Endothelial cell of umbilical vein (primary cell): ENCODE results near the gene PPIP5K1. TPM values are rescaled to one million over a fixed set of nuclear protein-coding genes. Genes with fewer than 3 reads are reported as not detected.

Experiments
- BruUV-seq: library from RNA; stranded (reverse); fragments of 400-500 nt; replicated peaks from 2 replicates; lab custom pipeline; 2021; lab: Mats Ljungman, UMichigan
- CTCF ChIA-PET: fragments of 300-600, 350-600 bp; sonication (Branson Sonifier 250); formaldehyde crosslinking; loops from one replicate; lab custom pipeline; 2021; ENCODE audit warnings: antibody characterized with exemption, inconsistent platforms; lab: Charles Lee
- POLR2A ChIA-PET: fragments of 300-600, 350-600 bp; sonication (Branson Sonifier 250); formaldehyde crosslinking; loops from one replicate; lab custom pipeline; 2021; ENCODE audit warnings: antibody characterized with exemption, inconsistent platforms; lab: Charles Lee
- DNase-seq: peaks from one replicate; pipeline ENCODE4 v3.0.0-alpha.2; 2011; ENCODE audit warnings: low read depth, low spot score
- FAIRE-seq: peaks from 2 replicates; lab custom pipeline; 2011; peaks lifted over from hg19 to GRCh38; lab: Jason Lieb, UNC
- H2AFZ ChIP-seq: 2 replicates; pipeline ENCODE4 v1.6.0; 2012; ENCODE audit warnings: low read depth, low read length, control low read depth, inconsistent platforms
- H3K27ac ChIP-seq: 2 replicates; pipeline ENCODE4 v1.5.1; 2011; ENCODE audit warnings: low read depth, mild to moderate bottlenecking, control low read depth, low read length, moderate library complexity; ENCODE audit not compliant: insufficient read depth
- H3K27me3 ChIP-seq, 2 experiments: 2 replicates each; pipeline versions ENCODE4 v1.6.0 to v1.6.1; 2011; ENCODE audit warnings: low read length in 2 of 2, mixed read lengths in 1 of 2; ENCODE audit not compliant: control insufficient read depth in 2 of 2, insufficient read depth in 2 of 2
- H3K36me3 ChIP-seq, 2 experiments: 2 replicates in 1 of 2; 3 replicates in 1 of 2; pipeline ENCODE4 v1.5.1; 2011; ENCODE audit warnings: low read length in 2 of 2, mild to moderate bottlenecking in 1 of 2, moderate library complexity in 1 of 2; ENCODE audit not compliant: control insufficient read depth in 2 of 2, insufficient read depth in 2 of 2; ENCODE audit errors: extremely low read depth in 1 of 2
- H3K4me1 ChIP-seq: 3 replicates; pipeline ENCODE4 v1.5.1; 2011; ENCODE audit warnings: mild to moderate bottlenecking, low read length; ENCODE audit not compliant: control insufficient read depth, insufficient read depth; ENCODE audit errors: extremely low read depth
- H3K4me2 ChIP-seq: 2 replicates; pipeline ENCODE4 v1.6.1; 2011; ENCODE audit warnings: low read length, control low read depth, mixed read lengths; ENCODE audit not compliant: insufficient read depth
- H3K4me3 ChIP-seq, 3 experiments: fragments of 200-600 bp in 1 of 3; sonication (generic), shearing (Covaris generic) in 1 of 3; replicated peaks in 1 of 3; 2 replicates each; pipeline ENCODE4 v1.5.1; 2011 to 2016; ENCODE audit warnings: control low read depth in 3 of 3, low read length in 3 of 3, mild to moderate bottlenecking in 2 of 3, inconsistent platforms in 1 of 3, low read depth in 1 of 3, moderate library complexity in 1 of 3; ENCODE audit not compliant: insufficient read depth in 1 of 3
- H3K79me2 ChIP-seq: 2 replicates; pipeline ENCODE4 v1.6.0; 2012; ENCODE audit warnings: low read length, inconsistent platforms; ENCODE audit not compliant: control insufficient read depth, insufficient read depth
- H3K9ac ChIP-seq: replicated peaks from 2 replicates; pipeline ENCODE3; 2011; ENCODE audit warnings: low read length, control low read depth; ENCODE audit not compliant: insufficient read depth; ENCODE audit errors: extremely low read depth
- H3K9me1 ChIP-seq: replicated peaks from 3 replicates; pipeline ENCODE4 v1.6.0; 2011; ENCODE audit warnings: mild to moderate bottlenecking, low read length; ENCODE audit not compliant: control insufficient read depth, insufficient read depth; ENCODE audit errors: extremely low read depth
- H3K9me3 ChIP-seq: replicated peaks from 2 replicates; pipeline ENCODE4 v1.5.1; 2012; ENCODE audit warnings: low read length, inconsistent platforms; ENCODE audit not compliant: control insufficient read depth, insufficient read depth
- H4K20me1 ChIP-seq: replicated peaks from 2 replicates; pipeline ENCODE3; 2011; ENCODE audit warnings: mild to moderate bottlenecking, low read length; ENCODE audit not compliant: control insufficient read depth, insufficient read depth; ENCODE audit errors: extremely low read depth
- CTCF ChIP-seq, 2 donors: IDR thresholded peaks; 1 replicate in 1 of 2; 2 replicates in 1 of 2; pipeline ENCODE4 v1.5.1; 2011; ENCODE audit warnings: low read length in 2 of 2, mild to moderate bottlenecking in 2 of 2, moderate library complexity in 2 of 2, control low read depth in 1 of 2, inconsistent platforms in 1 of 2, low read depth in 1 of 2; ENCODE audit not compliant: insufficient read depth in 1 of 2; ENCODE audit errors: extremely low read depth in 1 of 2
- EZH2 ChIP-seq: IDR thresholded peaks from 2 replicates; pipeline ENCODE4 v1.6.1; 2012; ENCODE audit warnings: borderline replicate concordance, low read depth, mild to moderate bottlenecking, moderate library complexity, low read length, inconsistent platforms; ENCODE audit not compliant: severe bottlenecking
- FOS ChIP-seq: IDR thresholded peaks from 2 replicates; pipeline ENCODE4 v1.6.1; 2011; ENCODE audit warnings: mild to moderate bottlenecking, low read length, moderate library complexity, borderline replicate concordance; ENCODE audit not compliant: insufficient read depth
- GATA2 ChIP-seq: IDR thresholded peaks from 2 replicates; pipeline ENCODE4 v1.7.0; 2011; ENCODE audit warnings: low read depth, mild to moderate bottlenecking, moderate library complexity, mixed read lengths, low read length; ENCODE audit not compliant: insufficient read length, insufficient read depth
- JUN ChIP-seq: IDR thresholded peaks from 2 replicates; pipeline ENCODE4 v1.6.1; 2011; ENCODE audit warnings: borderline replicate concordance, low read depth; ENCODE audit not compliant: insufficient read length, insufficient read depth
- MAX ChIP-seq: IDR thresholded peaks from 2 replicates; pipeline ENCODE4 v1.6.1; 2011; ENCODE audit not compliant: insufficient read depth, insufficient read length
- MYC ChIP-seq: IDR thresholded peaks from one replicate; pipeline ENCODE4 v1.6.1; 2011; ENCODE audit warnings: mild to moderate bottlenecking, low read depth, low read length
- POLR2A ChIP-seq: IDR thresholded peaks from 2 replicates; pipeline ENCODE4 v1.6.1; 2012; ENCODE audit warnings: low read depth, mild to moderate bottlenecking, control low read depth, low read length
- POLR2AphosphoS5 ChIP-seq: IDR thresholded peaks from 2 replicates; pipeline ENCODE4 v1.6.1; 2012; ENCODE audit warnings: low read depth, mild to moderate bottlenecking, control low read depth, low read length, moderate library complexity; ENCODE audit not compliant: insufficient read depth
- dilution Hi-C: fragments of 300-500 bp; cut with MboI; formaldehyde crosslinking; loops from one replicate; pipeline ENCODE4 v1.15.0; 2019; ENCODE audit warnings: low sequenced_read_pairs; ENCODE audit not compliant: extremely low pct_ligation_motif_present
- intact Hi-C: fragments of 100-400 bp; cut with micrococcal nuclease; formaldehyde crosslinking; loops from one replicate; pipeline ENCODE4 v1.10.0; 2022
- polyA plus RNA-seq, 4 experiments: library from polyadenylated mRNA; depleted of rRNA in 3 of 4; stranded (reverse) in 3 of 4; unstranded in 1 of 4; fragments of >200 nt; gene quantifications; 2 replicates each; pipeline versions ENCODE4 v1.2.1 to v1.2.3, GENCODE V29; 2011 to 2012; ENCODE audit warnings: missing spikeins in 1 of 4
- total RNA-seq: library from RNA; stranded (reverse); gene quantifications from 2 replicates; pipeline ENCODE4 v1.2.3, GENCODE V29; 2021

Gene PPIP5K1
- total and polyA plus RNA-seq, 2 donors (not counting 3 experiments of a cell fraction or from before 2014, with no cell fraction given), result 22.2 to 35.3 TPM

GRCh38 chr15:43489191-43489590, 100.8 kb downstream of the PPIP5K1 start:
- ChIA-PET POLR2A (no interaction called here), CTCF (interaction anchor here (0.8 to 2.2 kb wide), 5 partner anchors 12 to 48 kb away, joined by 3 to 12 read pairs (median 4); no protein-coding TSS in a partner anchor)
- Histone ChIP-seq H3K27me3 (no peaks in the 10 kb centered on the region), H3K9me3 (no peaks in the 10 kb centered on the region), H4K20me1 (no peaks in the 10 kb centered on the region), H3K4me3 (no peak overlapping the region), H2AFZ (no peak overlapping the region), H3K27ac (no peak overlapping the region), H3K9me1 (no peaks in the 10 kb centered on the region), H3K4me1 (peaks cover 18% of the 10 kb centered on the region), H3K4me2 (peak overlapping the region; percentile 13), H3K79me2 (peaks cover 5% of the 10 kb centered on the region), H3K9ac (no peak overlapping the region), H3K36me3 (peaks cover 3 to 7% of the 10 kb centered on the region in 2 experiments)
- TF ChIP-seq MAX, result no peak
- no peak for TF ChIP-seq JUN
- no peak for TF ChIP-seq CTCF (IDR thresholded peaks at IDR 0.05; ENCODE audit: extremely low read depth in 1 of 2, insufficient read depth in 1 of 2, low read depth in 1 of 2, low read length in 2 of 2)
- no peak for TF ChIP-seq POLR2AphosphoS5
- TF ChIP-seq EZH2, result no peak
- no peak for TF ChIP-seq MYC
- TF ChIP-seq FOS, result no peak
- TF ChIP-seq POLR2A, result no peak
- no peak for TF ChIP-seq GATA2
- no TSS peak for BruUV-seq
- DNase-seq, result peak; percentile 25
- no peak for FAIRE-seq
- intact Hi-C loops, result no loop called here
- dilution Hi-C loops, result no loop called here
